WTC11 (cell line): ENCODE results near the gene OLFML3.

Experiments
- ATF3 ChIP-seq: sonication (generic); formaldehyde crosslinking; conservative IDR thresholded peaks from 2 replicates; pipeline ENCODE4 v1.8.1; 2022; ENCODE audit warnings: mild to moderate bottlenecking, missing genetic modification reagents
- CREB1 ChIP-seq: sonication (generic); formaldehyde crosslinking; IDR thresholded peaks from 2 replicates; pipeline ENCODE4 v1.8.0; 2023; ENCODE audit warnings: mild to moderate bottlenecking, missing genetic modification reagents
- CREM ChIP-seq: sonication (generic); formaldehyde crosslinking; IDR thresholded peaks from 2 replicates; pipeline ENCODE4 v1.8.1; 2022; ENCODE audit warnings: mild to moderate bottlenecking, missing genetic modification reagents, moderate library complexity
- TF ChIP-seq, protein P1 (sequence below): fragments of 200-600 bp; IDR thresholded peaks from 2 replicates; pipeline ENCODE4 v1.8.0; 2022; ENCODE audit warnings: antibody characterized with exemption
- TF ChIP-seq, protein P2 (sequence below): sonication (generic); formaldehyde crosslinking; IDR thresholded peaks from 2 replicates; pipeline ENCODE4 v1.8.0; 2022; ENCODE audit warnings: missing genetic modification reagents

DNA sequence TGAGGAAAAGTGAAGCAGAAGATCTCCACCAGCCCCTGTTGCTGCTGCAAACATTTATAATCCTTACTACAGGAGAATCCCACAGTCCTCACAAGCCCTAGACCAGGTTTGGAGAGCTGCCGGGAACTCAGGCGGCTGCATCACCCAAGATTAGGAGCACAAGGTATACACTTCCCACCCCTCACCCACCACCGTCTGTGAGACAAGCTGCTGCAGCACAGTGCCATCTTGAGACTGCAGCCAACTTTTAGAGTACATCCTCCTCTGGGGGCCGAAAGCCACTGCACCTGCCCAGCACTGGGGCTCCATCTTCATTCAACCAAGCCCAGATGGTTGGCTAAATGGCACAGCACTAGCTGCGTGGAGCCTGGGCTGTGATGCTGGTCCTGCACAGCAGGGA, 13.8 kb downstream of the OLFML3 start:
- TF ChIP-seq, protein P1, sequence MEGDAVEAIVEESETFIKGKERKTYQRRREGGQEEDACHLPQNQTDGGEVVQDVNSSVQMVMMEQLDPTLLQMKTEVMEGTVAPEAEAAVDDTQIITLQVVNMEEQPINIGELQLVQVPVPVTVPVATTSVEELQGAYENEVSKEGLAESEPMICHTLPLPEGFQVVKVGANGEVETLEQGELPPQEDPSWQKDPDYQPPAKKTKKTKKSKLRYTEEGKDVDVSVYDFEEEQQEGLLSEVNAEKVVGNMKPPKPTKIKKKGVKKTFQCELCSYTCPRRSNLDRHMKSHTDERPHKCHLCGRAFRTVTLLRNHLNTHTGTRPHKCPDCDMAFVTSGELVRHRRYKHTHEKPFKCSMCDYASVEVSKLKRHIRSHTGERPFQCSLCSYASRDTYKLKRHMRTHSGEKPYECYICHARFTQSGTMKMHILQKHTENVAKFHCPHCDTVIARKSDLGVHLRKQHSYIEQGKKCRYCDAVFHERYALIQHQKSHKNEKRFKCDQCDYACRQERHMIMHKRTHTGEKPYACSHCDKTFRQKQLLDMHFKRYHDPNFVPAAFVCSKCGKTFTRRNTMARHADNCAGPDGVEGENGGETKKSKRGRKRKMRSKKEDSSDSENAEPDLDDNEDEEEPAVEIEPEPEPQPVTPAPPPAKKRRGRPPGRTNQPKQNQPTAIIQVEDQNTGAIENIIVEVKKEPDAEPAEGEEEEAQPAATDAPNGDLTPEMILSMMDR, result no peak
- TF ChIP-seq CREB1 (CRISPR knock-in tag), result no peak
- no peak for TF ChIP-seq ATF3 (CRISPR knock-in tag)
- TF ChIP-seq, protein P2, sequence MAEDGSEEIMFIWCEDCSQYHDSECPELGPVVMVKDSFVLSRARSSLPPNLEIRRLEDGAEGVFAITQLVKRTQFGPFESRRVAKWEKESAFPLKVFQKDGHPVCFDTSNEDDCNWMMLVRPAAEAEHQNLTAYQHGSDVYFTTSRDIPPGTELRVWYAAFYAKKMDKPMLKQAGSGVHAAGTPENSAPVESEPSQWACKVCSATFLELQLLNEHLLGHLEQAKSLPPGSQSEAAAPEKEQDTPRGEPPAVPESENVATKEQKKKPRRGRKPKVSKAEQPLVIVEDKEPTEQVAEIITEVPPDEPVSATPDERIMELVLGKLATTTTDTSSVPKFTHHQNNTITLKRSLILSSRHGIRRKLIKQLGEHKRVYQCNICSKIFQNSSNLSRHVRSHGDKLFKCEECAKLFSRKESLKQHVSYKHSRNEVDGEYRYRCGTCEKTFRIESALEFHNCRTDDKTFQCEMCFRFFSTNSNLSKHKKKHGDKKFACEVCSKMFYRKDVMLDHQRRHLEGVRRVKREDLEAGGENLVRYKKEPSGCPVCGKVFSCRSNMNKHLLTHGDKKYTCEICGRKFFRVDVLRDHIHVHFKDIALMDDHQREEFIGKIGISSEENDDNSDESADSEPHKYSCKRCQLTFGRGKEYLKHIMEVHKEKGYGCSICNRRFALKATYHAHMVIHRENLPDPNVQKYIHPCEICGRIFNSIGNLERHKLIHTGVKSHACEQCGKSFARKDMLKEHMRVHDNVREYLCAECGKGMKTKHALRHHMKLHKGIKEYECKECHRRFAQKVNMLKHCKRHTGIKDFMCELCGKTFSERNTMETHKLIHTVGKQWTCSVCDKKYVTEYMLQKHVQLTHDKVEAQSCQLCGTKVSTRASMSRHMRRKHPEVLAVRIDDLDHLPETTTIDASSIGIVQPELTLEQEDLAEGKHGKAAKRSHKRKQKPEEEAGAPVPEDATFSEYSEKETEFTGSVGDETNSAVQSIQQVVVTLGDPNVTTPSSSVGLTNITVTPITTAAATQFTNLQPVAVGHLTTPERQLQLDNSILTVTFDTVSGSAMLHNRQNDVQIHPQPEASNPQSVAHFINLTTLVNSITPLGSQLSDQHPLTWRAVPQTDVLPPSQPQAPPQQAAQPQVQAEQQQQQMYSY (CRISPR knock-in tag), result no peak
- TF ChIP-seq CREM (CRISPR knock-in tag), result no peak
